SK-N-SH treated with all-trans-retinoic acid at 6 μM for 48 hours (cell line): Measurements from ENCODE around the gene ZNF541.
A peak's percentile ranks its signal among the peaks of the same experiment; 100 is the strongest.
"Not testable (repeated sequence)": the region's sequence is repeated elsewhere in the genome, so short reads cannot be mapped to it uniquely, and the experiment has no call there.

ENCODE experiments used
- ATAC-seq: fragments of 200-7000 bp; cut with Tn5 transposase; 3 replicates; pipeline ENCODE4 v1.9.1; 2020; ENCODE audit warnings: mild to moderate bottlenecking, moderate library complexity
- BACH2 ChIP-seq: fragments of 250-450 bp; sonication (Bioruptor Pico); IDR thresholded peaks from 2 replicates; pipeline ENCODE4 v1.9.0; 2021; ENCODE audit warnings: mild to moderate bottlenecking, borderline replicate concordance
- CSDC2 ChIP-seq: fragments of 250-450 bp; sonication (Bioruptor Pico); IDR thresholded peaks from 2 replicates; pipeline ENCODE4 v1.5.0; 2020; ENCODE audit warnings: mild to moderate bottlenecking, moderate library complexity
- CSRNP3 ChIP-seq: fragments of 250-450 bp; sonication (Bioruptor Pico); IDR thresholded peaks from 2 replicates; pipeline ENCODE4 v1.5.1; 2021; ENCODE audit warnings: mild to moderate bottlenecking, moderate library complexity
- ESRRG ChIP-seq: fragments of 250-450 bp; sonication (Bioruptor Pico); IDR thresholded peaks from 2 replicates; pipeline ENCODE4 v1.6.1; 2021; ENCODE audit warnings: mild to moderate bottlenecking
- GLIS3 ChIP-seq: fragments of 250-450 bp; sonication (Bioruptor Pico); IDR thresholded peaks from 2 replicates; pipeline ENCODE4 v1.5.0; 2020; ENCODE audit warnings: mild to moderate bottlenecking, moderate library complexity
- ISL1 ChIP-seq: fragments of 250-450 bp; sonication (Bioruptor Pico); IDR thresholded peaks from 2 replicates; pipeline ENCODE4 v2.1.2; 2022; ENCODE audit warnings: mild to moderate bottlenecking, moderate library complexity
- OSR1 ChIP-seq: fragments of 250-450 bp; sonication (Bioruptor Pico); IDR thresholded peaks from 2 replicates; pipeline ENCODE4 v1.8.0; 2022; ENCODE audit warnings: moderate library complexity, mild to moderate bottlenecking, inconsistent platforms
- PATZ1 ChIP-seq: fragments of 250-450 bp; sonication (Bioruptor Pico); IDR thresholded peaks from 2 replicates; pipeline ENCODE4 v1.8.0; 2020; ENCODE audit warnings: mild to moderate bottlenecking, moderate library complexity, borderline replicate concordance
- POU6F1 ChIP-seq: fragments of 250-450 bp; sonication (Bioruptor Pico); IDR thresholded peaks from 2 replicates; pipeline ENCODE4 v1.8.0; 2021; ENCODE audit warnings: low read depth, mild to moderate bottlenecking, moderate library complexity, borderline replicate concordance
- PPARA ChIP-seq: fragments of 250-450 bp; sonication (Bioruptor Pico); IDR thresholded peaks from 2 replicates; pipeline ENCODE4 v1.5.0; 2020; ENCODE audit warnings: mild to moderate bottlenecking, borderline replicate concordance
- SNAI2 ChIP-seq: fragments of 250-450 bp; sonication (Bioruptor Pico); IDR thresholded peaks from 2 replicates; pipeline ENCODE4 v1.5.0; 2020; ENCODE audit warnings: mild to moderate bottlenecking, moderate library complexity
- TCF4 ChIP-seq: fragments of 250-450 bp; sonication (Bioruptor Pico); IDR thresholded peaks from 2 replicates; pipeline ENCODE4 v1.8.0; 2021; ENCODE audit warnings: mild to moderate bottlenecking, moderate library complexity, borderline replicate concordance
- TOX ChIP-seq: fragments of 250-450 bp; sonication (Bioruptor Pico); IDR thresholded peaks from 2 replicates; pipeline ENCODE4 v1.8.0; 2021; ENCODE audit warnings: mild to moderate bottlenecking, moderate library complexity, borderline replicate concordance
- ZFP3 ChIP-seq: fragments of 250-450 bp; sonication (Bioruptor Pico); IDR thresholded peaks from 2 replicates; pipeline ENCODE4 v1.5.0; 2020; ENCODE audit warnings: mild to moderate bottlenecking, moderate library complexity
- ZFP30 ChIP-seq: fragments of 450-650 bp; formaldehyde crosslinking; IDR thresholded peaks from 2 replicates; pipeline ENCODE4 v1.5.0; 2022; ENCODE audit warnings: mild to moderate bottlenecking, moderate library complexity
- ZNF565 ChIP-seq: fragments of 450-650 bp; formaldehyde crosslinking; conservative IDR thresholded peaks from 2 replicates; pipeline ENCODE4 v1.5.0; 2020; ENCODE audit warnings: low read depth, mild to moderate bottlenecking, moderate library complexity
- ZNF70 ChIP-seq: fragments of 450-650 bp; formaldehyde crosslinking; IDR thresholded peaks from 2 replicates; pipeline ENCODE4 v1.5.0; 2020; ENCODE audit warnings: mild to moderate bottlenecking, moderate library complexity
- ZNF8 ChIP-seq: fragments of 450-650 bp; formaldehyde crosslinking; IDR thresholded peaks from 2 replicates; pipeline ENCODE4 v1.5.0; 2020; ENCODE audit warnings: mild to moderate bottlenecking, moderate library complexity
- TF ChIP-seq, protein P1 (sequence below): fragments of 250-450 bp; sonication (Bioruptor Pico); IDR thresholded peaks from 2 replicates; pipeline ENCODE4 v1.5.1; 2020; ENCODE audit warnings: low read depth, mild to moderate bottlenecking, moderate library complexity

The ZNF541 gene

DNA sequence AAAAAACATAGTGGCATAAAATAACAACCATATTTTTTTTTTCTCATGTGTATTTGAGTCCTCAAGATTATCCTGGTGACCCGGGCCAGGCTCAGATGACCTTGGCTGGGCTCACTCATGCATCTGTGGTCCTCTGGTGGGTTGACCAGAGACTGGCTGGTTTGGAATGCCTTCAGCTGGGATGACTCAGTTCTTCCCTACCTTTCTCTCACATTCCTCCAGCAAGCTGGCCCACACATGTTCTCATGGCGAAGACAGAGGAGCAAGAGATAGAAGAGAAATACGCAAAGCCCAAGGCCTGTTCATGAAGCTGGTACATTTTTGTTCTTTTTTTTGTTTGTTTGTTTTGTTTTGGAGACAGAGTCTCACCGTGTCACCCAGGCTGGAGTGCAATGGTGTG lies 14.3 kb upstream of the ZNF541 start (continued):
- TF ChIP-seq, protein P1, sequence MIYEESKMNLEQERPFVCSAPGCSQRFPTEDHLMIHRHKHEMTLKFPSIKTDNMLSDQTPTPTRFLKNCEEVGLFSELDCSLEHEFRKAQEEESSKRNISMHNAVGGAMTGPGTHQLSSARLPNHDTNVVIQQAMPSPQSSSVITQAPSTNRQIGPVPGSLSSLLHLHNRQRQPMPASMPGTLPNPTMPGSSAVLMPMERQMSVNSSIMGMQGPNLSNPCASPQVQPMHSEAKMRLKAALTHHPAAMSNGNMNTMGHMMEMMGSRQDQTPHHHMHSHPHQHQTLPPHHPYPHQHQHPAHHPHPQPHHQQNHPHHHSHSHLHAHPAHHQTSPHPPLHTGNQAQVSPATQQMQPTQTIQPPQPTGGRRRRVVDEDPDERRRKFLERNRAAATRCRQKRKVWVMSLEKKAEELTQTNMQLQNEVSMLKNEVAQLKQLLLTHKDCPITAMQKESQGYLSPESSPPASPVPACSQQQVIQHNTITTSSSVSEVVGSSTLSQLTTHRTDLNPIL (CRISPR knock-in tag) = no peak
- TF ChIP-seq CSDC2 (CRISPR knock-in tag) (no peak), TCF4 (CRISPR knock-in tag) (no peak), ESRRG (CRISPR knock-in tag) (no peak), TOX (CRISPR knock-in tag) (no peak), POU6F1 (CRISPR knock-in tag) (no peak), ZFP3 (CRISPR knock-in tag) (no peak)

DNA sequence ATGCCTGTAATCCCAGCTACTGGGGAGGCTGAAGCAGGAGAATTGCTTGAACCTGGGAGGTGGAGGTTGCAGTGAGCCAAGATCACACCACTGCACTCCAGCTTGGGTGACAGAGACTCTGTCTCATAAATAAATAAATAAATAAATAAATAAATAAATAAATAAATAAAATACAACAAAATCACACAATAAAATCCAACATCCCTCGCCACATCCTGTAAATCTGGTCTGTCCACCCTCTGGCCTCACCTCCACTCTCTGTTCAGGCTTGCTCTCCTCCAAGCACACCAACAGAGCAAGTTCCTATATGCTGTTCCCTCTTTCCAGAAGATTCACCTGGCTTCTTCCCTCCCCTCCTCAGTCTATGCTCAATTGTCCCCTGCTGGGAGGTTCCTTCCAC lies 10.2 kb upstream of the ZNF541 start:
- ATAC-seq = not testable (repeated sequence)

DNA sequence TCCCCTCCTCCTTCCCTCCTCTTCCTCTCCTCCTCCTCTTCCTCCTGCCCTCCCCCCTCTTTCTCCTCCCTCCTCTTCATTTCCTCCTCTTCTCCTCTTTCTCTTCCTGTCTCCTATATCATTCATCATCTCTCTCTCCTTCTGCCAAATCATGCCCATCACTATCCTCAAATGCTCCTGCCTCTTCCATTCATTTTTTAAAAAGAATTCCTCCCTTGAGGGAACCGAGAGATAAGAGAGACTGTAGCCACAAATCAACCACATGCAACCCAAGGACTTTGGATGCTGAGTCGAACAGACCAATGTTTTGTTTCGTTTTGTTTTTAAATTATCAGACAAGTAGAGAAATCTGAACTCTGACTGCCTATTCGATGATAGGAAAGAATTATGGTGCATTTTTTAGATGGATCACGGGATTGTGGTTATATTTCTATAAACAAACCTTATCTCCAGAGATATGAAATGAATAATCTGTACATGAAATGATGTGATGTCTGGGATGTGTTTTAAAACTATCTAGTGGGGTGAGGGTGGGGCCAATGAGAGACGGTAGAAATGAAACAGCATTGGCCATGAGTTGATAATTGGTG lies 9.5 kb upstream of the ZNF541 start:
- ATAC-seq = peak; percentile 40
- TF ChIP-seq ISL1 (CRISPR knock-in tag) (peak; percentile 23; the same call in 1 of the 2 replicates), POU6F1 (CRISPR knock-in tag) (no peak)

DNA sequence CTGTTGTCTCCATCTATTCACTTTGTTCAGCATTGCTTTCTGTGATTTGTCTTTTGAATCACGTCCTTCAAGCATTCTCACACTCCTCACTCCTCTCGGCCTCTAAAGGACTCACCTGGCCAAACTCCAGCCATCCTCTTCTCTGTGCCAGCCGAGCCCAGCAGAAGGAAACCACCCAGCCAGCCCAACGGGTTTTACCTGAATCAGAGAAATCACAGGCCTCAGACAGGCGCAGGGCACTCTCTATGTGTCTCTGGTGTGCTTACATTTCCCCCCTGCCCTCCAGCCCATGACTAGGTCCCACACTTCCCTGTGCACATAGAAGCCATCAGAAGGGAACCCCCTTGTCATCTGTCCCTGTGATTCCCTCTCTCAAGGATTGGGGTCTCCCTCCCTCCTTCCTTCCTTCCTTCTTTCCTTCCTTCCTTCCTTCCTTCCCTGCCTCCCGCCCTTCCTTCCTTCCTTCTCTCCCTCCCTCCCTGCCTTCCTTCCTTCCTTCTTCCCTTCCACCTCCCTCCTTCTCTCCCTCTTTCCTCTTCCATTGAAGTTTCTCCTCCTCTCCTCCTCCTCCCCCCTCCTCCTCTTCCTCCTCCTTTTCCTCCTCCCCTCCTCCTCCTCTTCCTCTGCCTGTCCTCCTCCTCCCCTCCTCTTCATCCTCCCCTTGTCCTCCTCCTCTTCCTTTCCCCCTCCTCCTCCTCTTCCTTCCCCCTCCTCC lies 8.8 kb upstream of the ZNF541 start:
- no peak for ATAC-seq
- TF ChIP-seq TCF4 (CRISPR knock-in tag) = no peak
- no peak for TF ChIP-seq TOX (CRISPR knock-in tag)
- no peak for TF ChIP-seq CSDC2 (CRISPR knock-in tag)
- no peak for TF ChIP-seq GLIS3 (CRISPR knock-in tag)
- TF ChIP-seq ZFP3 (CRISPR knock-in tag) = no peak
- TF ChIP-seq ZNF70 (CRISPR knock-in tag) = no peak
- TF ChIP-seq ZNF565 (CRISPR knock-in tag) = no peak
- no peak for TF ChIP-seq PATZ1 (CRISPR knock-in tag)
- TF ChIP-seq PPARA (CRISPR knock-in tag) = no peak

DNA sequence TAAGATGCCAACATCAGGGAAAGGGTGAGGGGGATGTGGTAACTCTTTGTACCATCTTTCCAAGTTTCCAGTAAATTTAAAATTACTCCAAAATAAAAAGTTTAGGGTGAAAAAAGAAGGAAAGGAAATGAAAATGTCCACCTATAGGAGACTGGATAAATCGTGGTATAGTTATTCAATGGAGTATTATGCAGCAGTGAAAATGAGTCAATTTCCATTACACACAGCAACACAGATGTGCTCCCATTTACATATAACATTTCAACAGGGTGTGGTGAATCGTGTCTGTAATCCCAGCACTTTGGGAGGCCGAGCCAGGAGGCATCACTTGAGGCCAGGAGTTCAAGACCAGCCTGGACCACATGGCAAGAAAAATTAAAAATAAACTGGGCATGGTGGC lies 7.4 kb upstream of the ZNF541 start:
- ATAC-seq = no peak
- no peak for TF ChIP-seq OSR1 (CRISPR knock-in tag)
- TF ChIP-seq ZNF8 (CRISPR knock-in tag) = peak; percentile 84

GRCh38 chr19:47572635-47573034 lies 313 bp downstream of the ZNF541 start:
- no peak for ATAC-seq
- no peak for TF ChIP-seq ZFP30 (CRISPR knock-in tag)
- no peak for TF ChIP-seq CSRNP3 (CRISPR knock-in tag)
- TF ChIP-seq PATZ1 (CRISPR knock-in tag) = no peak
- TF ChIP-seq ZFP3 (CRISPR knock-in tag) = no peak
- TF ChIP-seq BACH2 = no peak
- TF ChIP-seq PPARA (CRISPR knock-in tag) = no peak
- no peak for TF ChIP-seq SNAI2 (CRISPR knock-in tag)
- no peak for TF ChIP-seq TOX (CRISPR knock-in tag)
- TF ChIP-seq OSR1 (CRISPR knock-in tag) = no peak
- TF ChIP-seq, protein P1 (CRISPR knock-in tag) = no peak
